NCI-H2081 (cell line): ENCODE data around the gene ZNF655.

Experiments used
- DNase-seq, 2 experiments: peaks; one replicate each; lab custom pipeline; 2025; lab: John Stamatoyannopoulos, UW

The ZNF655 gene

DNA sequence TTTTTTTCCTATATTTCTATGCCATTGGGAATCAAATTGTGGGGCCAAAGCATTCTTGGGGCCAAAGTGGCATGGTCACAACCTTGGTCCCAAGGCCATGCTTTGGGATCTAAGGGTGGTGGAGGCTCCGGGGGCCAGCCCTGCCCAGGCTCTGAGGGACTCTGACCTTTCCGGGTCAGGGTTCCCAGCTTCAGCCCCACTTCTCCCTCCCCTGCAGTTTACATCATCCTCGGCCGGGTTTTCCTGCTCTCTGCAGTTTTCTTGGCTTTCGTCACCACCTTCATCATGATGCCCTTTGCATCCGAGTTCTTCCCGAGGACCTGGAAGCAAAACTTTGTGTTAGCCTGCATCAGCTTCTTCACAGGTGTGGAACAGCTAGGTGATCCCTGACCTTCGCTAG, 48.1 kb downstream of the ZNF655 start:
- DNase-seq: no peak

DNA sequence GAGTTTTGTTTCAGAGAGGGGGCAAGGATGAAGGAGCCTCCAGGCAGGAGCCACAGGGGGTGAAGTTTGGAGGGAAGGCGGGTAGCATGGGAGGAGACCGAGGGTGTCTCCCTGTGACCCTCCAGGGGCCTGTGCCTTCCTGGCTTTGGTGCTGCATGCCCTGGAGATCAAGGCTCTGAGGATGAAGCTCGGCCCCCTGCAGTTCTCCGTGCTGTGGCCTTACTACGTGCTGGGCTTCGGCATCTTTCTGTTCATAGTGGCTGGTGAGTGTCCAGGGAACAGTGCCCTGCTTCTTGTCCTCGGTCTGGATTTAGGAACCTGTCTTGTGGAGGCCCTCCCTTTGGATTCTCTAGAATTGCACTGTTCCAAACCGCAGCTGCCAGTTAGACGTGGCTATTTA, 49.1 kb downstream of the ZNF655 start:
- no peak for DNase-seq

DNA sequence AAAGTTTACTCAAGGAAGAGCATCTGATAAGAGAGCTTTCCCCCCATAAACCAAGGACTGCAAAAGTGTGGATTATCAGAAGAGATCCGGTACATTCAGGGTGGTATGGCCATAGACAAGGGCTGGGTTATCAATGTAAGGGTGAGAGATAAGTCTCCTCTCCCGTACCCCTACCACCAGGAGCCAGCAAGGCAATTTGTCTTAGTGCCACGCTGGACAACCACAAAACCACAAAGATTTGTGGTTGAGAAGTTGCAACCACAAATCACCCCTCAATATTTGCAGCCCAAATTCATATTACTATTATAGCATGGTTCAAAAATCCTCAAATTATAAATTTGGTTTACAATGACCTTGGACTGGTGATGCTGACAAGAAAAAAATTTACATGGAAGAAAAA, 56.1 kb downstream of the ZNF655 start:
- no peak for DNase-seq

DNA sequence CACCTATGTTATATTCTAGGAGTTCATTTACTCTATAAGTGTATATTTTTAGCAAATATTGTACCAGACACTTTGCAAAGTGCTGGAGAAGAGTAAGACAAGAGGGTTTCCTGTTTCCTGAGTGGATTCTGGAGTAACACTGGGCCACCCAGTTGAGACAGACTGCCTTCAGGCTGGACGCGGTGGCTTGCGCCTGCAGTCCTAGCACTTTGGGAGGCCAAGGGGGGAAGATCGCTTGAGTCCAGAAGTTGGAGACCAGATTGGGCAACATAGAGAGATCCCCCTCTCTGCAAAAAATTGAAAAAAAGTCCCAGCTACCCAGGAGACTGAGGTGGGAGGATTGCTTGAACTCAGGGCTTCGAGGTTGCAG, 57.5 kb downstream of the ZNF655 start:
- no peak for DNase-seq

DNA sequence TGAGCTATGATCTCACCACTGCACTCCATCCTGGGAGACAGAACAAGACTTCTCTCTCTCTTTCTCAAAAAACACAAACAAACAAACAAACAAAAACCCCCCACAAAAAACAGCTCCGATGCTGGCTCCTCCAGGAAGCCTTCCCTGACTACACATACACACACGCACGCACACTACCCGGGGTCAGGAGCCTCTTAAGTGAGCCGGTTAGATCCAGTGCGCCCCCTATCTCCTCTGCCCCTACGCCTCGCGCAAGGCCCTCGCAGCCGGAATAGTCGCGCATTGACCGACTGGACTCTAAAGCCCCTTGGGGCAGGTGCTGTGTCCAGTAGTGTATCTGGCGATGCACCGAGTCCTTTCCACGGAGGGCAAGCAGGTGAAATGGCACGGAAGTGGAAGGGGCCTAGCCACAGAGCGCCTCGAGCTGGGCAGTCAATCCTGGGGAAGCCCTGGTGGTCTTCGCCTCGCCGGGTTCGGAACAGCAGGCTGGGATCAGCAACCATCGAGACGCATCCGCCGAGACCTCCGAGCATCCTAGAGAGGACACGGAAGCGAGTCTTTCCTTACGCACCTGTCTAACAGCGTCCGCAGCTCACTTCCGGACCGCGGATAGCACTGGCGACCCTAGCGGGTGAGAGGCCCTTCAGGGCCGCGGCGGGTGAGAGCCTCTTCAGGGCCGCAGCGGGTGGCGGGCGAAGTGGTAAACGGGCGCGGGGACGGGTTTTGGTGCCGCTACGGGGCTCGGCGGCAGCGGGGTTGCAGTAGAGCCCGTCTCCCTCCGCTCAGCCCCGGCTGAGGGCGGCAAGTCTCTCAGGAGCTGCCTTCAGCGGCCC, 58.1 kb downstream of the ZNF655 start, which contains the start of gene ZSCAN25:
TSS of gene ZSCAN25 (plus strand) at position 588 of the 833 bp plus-strand sequence. CDS start 2,661 bp downstream, outside the sequence.
- peak; percentile 93 to 96 for DNase-seq

DNA sequence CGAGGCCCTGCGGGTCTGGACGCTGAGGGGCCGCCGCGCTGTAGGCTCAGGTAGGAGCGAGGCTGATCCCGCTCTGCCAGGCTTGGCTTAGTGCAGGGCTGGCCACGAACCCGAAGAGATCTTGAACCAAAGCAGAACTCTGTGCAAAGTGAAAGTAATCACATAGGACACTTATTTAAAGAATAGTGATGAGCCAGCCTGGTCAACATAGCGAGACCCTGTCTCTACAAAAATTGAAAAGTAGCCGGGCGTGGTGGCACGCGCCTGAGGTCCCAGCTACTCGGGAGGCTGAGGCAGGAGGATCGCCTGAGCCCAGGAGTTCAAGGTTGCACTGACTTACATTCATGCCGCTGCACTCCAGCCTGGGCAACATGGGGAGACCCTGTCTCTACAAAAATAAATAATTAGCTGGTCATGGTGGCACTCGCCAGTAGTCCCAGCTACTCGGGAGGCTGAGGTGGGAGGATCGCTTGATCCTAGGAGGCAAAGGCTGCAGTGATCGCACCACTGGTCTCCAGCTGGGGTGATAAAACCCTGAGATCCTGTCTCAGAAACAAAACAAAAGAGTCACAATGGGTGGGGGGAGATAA, 58.8 kb downstream of the ZNF655 start:
- no peak for DNase-seq

DNA sequence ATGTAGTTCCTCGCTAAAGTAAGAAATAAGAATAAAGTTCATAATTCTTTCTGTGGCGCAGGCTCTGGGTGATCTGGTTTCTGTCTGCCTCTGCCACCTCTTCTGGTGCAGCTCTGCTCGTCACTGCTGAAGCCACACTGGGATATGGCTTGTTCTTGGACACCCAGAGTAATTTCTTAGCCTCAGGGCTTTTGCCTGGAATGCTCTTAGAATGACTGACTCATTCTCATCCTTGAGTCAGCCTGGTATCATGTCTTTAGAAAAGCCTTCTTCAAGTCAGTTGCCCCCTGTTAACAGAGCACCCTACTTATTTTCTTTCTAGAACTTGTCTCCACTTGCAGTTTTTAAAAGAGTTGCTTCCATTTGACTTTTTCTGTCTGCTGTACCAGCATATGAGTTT, 60.3 kb downstream of the ZNF655 start:
- no peak for DNase-seq

DNA sequence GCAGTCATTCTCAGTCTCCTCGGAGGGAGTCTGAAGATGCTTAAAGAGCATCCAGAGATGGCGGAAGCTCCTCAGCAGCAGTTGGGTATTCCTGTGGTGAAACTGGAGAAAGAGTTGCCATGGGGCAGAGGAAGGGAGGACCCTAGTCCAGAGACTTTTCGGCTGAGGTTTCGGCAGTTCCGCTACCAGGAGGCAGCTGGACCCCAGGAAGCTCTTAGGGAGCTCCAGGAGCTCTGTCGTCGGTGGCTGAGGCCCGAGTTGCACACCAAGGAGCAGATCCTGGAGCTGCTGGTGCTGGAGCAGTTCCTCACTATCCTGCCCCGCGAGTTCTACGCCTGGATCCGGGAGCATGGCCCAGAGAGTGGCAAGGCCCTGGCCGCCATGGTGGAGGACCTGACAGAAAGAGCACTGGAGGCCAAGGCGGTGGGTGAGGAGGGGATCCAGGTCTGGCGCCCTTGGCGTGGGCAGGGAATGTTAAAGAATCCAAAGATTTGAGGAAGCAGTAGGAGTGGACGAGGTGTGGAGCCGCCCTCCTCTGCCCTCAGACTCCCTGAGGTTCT, 61.2 kb downstream of the ZNF655 start:
- DNase-seq: no peak

DNA sequence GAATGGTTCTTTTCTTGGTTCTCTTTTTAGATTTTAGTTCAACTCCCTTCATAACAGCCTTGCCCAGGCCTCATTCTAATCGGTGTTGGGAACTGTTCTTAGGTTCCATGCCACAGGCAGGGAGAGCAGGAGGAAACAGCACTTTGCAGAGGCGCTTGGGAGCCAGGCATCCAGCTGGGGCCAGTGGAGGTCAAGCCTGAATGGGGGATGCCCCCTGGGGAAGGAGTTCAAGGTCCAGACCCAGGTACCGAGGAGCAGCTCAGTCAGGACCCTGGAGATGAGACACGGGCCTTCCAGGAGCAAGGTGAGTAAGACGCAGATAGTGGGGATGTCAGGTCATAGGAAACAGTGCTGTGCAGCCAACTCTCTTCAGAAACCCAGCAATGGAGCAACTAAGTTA, 62.8 kb downstream of the ZNF655 start:
- no peak for DNase-seq

DNA sequence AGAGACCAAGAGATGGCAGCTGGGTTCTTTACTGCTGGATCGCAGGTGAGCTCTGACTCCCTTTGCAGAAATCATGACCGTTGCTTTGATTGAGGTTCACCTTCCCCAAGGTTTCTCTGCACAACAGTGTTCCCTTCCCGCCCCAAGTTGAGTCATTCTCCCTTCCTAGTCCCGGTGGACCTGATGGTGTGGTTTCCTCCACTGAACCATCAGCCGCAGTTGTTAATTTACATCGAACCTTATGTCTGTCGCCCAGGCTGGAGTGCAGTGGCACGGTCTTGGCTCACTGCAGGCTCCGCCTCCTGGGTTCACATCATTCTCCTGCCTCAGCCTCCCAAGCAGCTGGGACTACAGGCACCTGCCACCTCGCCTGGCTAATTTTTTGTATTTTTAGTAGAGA, 64.2 kb downstream of the ZNF655 start:
- no peak for DNase-seq

DNA sequence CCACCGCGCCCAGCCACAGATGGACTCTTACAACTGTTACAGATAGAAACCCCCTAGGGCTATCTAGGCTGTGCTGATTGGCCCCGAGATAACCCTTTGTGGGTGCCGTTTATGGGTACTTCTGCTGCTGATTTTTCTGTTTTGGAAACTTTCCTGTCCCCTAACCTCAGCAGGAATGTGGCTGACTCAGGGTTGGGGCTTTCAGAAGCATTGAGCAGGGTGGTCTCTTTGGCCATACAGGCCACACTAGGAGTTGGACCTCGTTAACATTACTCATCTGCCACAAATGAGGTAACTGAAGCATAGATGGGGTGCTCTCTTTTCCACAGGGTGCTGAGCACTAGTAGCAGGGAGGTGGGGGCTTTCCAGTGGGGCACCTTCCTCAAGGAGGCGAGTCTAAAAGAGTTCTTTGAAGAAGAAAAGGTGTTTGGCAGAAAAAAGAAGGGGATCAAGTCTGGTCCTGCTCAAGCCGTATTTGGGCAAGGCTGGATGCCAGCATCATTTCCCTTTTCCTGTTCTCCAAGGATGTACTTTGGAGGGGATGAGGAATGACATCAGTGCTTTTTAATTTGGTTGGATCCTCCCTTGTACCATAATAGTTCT, 64.8 kb downstream of the ZNF655 start:
- DNase-seq: no peak

DNA sequence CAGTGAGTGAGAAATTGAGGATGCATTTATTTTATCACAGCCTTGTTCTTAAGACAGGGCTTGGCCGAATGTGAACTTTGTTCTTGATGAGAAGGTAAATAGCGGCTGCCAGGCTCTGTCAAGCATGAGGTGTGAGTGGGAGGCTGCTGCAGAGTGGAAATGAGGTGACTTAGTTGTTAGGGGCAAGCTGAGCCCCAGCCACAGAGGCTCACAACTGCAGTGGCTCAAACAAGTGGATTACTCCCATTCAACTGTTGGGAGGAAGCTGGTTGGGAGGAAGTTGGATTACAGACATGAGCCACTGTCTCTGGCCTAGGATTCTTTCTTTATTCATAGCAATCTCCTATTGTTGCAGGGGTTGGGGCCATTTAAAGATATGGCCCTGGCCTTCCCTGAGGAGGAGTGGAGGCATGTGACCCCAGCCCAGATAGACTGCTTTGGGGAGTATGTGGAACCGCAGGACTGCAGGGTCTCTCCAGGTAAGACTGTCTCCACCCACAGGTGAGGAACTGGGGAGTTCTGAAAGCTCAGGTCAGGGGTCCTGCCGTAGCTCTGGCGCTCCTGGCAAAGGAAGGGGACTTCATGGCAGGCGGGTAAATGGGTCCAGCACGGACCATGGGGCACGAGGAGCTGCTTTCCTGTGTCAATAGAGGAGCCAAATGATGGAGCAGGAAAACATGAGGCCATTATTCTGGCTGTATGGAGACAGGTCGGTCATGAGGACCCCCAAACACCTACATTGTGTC, 65.4 kb downstream of the ZNF655 start:
- no peak for DNase-seq

DNA sequence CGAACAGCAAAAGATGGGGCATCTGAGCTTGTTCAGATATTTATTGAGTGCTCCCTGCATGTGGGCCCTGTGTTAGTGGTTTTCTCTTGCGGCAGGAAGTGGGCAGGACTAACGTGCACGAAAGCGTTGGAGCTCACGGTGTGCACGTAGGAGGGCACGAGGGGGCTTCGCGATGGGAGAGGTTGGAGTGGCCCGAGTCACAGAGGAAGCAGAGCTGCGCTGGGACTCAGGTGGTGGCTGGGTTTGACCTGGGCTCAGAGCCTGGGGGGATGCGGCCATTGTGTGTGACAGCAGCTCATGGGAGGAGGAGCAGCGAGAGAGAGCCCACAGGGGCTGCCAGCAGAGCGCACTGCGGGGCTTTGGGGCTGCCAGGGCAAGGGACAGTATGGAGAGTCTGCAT, 66.0 kb downstream of the ZNF655 start:
- DNase-seq: no peak

DNA sequence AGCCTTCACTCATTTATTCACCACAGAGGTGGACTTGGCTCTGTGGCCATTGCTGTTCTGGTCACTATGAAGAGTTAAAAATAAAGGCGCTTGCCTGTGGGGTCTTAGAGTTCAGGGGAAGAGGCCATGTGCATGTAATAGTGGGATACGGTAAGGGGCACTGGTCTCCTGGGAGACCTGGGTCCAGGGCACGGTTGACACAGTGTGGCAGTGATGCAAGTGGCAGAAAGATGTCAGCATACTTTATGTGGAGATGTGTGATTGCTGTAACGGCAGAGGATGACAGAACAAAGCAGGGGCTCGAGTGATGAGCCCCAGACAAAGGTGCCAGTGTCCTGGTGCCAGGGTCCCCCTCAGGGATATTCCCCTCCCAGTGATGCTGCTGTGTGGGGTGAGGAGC, 66.9 kb downstream of the ZNF655 start:
- no peak for DNase-seq

DNA sequence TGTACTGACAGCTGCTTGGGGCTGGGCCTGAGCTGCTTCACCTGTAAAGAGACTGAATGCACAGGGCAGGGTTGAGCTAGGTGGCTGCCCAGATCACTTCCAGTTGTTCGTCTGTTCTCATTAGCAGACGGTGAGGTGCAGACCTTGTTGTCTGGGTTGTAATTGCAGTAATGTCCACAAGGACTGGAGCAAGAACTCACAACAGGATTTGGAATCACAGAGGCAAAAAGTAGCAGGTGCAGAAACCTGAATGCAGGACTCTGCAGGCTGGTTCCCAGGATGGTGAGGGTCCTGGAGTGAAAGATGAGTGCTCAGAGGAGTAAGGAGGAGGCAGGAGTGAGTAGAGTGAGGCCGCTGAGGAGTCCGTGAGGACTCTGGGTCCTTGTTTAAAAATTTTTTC, 67.5 kb downstream of the ZNF655 start:
- no peak for DNase-seq
